Keratinocyte (primary cell): ENCODE results near the gene CFLAR. TPM values are rescaled to one million over a fixed set of nuclear protein-coding genes. Genes with fewer than 3 reads are reported as not detected.

Experiments
- DNase-seq: peaks from one replicate; pipeline ENCODE4 v3.0.0-alpha.2; 2011; ENCODE audit warnings: low read depth, missing footprints, low spot score
- FAIRE-seq: peaks from 2 replicates; lab custom pipeline; 2011; peaks lifted over from hg19 to GRCh38; lab: Jason Lieb, UNC
- H2AFZ ChIP-seq: 2 replicates; pipeline ENCODE4 v1.6.0; 2012; ENCODE audit warnings: low read length, control low read depth, inconsistent platforms; ENCODE audit not compliant: control insufficient read depth
- H3K27ac ChIP-seq: 2 replicates; pipeline ENCODE4 v1.5.1; 2011; ENCODE audit warnings: low read length; ENCODE audit not compliant: control insufficient read depth, insufficient read depth
- H3K27me3 ChIP-seq: 3 replicates; pipeline ENCODE4 v1.6.0; 2011; ENCODE audit warnings: low read length; ENCODE audit not compliant: control insufficient read depth, insufficient read depth; ENCODE audit errors: extremely low read depth
- H3K36me3 ChIP-seq, 2 experiments: 2 replicates in 1 of 2; 3 replicates in 1 of 2; pipeline ENCODE4 v1.5.1; 2011; ENCODE audit warnings: low read length in 2 of 2, mild to moderate bottlenecking in 1 of 2; ENCODE audit not compliant: control insufficient read depth in 2 of 2, insufficient read depth in 2 of 2; ENCODE audit errors: extremely low read depth in 1 of 2
- H3K4me1 ChIP-seq: 3 replicates; pipeline ENCODE4 v1.5.1; 2011; ENCODE audit warnings: low read length; ENCODE audit not compliant: control insufficient read depth, insufficient read depth; ENCODE audit errors: extremely low read depth
- H3K4me2 ChIP-seq: 3 replicates; pipeline ENCODE4 v1.6.0; 2011; ENCODE audit warnings: low read depth, low read length; ENCODE audit not compliant: control insufficient read depth, insufficient read depth; ENCODE audit errors: extremely low read depth
- H3K4me3 ChIP-seq, 3 experiments: fragments of 200-600 bp in 1 of 3; sonication (generic) in 1 of 3; 2 replicates in 2 of 3; 3 replicates in 1 of 3; pipeline ENCODE4 v1.5.1; 2011 to 2016; ENCODE audit warnings: low read length in 3 of 3, mild to moderate bottlenecking in 3 of 3, control low read depth in 2 of 3, inconsistent platforms in 1 of 3, low read depth in 1 of 3, mixed read lengths in 1 of 3, mixed run types in 1 of 3, moderate library complexity in 1 of 3; ENCODE audit not compliant: control insufficient read depth in 2 of 3, insufficient read depth in 2 of 3; ENCODE audit errors: extremely low read depth in 1 of 3
- H3K79me2 ChIP-seq: 2 replicates; pipeline ENCODE4 v1.6.0; 2012; ENCODE audit warnings: low read length; ENCODE audit not compliant: control insufficient read depth, insufficient read depth
- H3K9ac ChIP-seq: 3 replicates; pipeline ENCODE4 v1.6.0; 2011; ENCODE audit warnings: low read length; ENCODE audit not compliant: control insufficient read depth, insufficient read depth; ENCODE audit errors: extremely low read depth
- H3K9me1 ChIP-seq: 3 replicates; pipeline ENCODE4 v1.6.0; 2011; ENCODE audit warnings: low read length; ENCODE audit not compliant: control insufficient read depth, insufficient read depth; ENCODE audit errors: extremely low read depth
- H3K9me3 ChIP-seq: 2 replicates; pipeline ENCODE4 v1.5.1; 2012; ENCODE audit warnings: low read depth, low read length; ENCODE audit not compliant: control insufficient read depth
- H4K20me1 ChIP-seq: 3 replicates; pipeline ENCODE4 v1.6.0; 2011; ENCODE audit warnings: low read length; ENCODE audit not compliant: control insufficient read depth, insufficient read depth; ENCODE audit errors: extremely low read depth
- EZH2 ChIP-seq: IDR thresholded peaks from one replicate; pipeline ENCODE4 v1.6.1; 2012; ENCODE audit warnings: inconsistent platforms, mild to moderate bottlenecking, low read length, moderate library complexity
- dilution Hi-C: fragments of 300-500 bp; cut with MboI; formaldehyde crosslinking; loops from one replicate; pipeline ENCODE4 v1.7.0; 2020; ENCODE audit warnings: low sequenced_read_pairs; ENCODE audit not compliant: extremely low pct_ligation_motif_present
- polyA plus RNA-seq, 5 experiments: library from polyadenylated mRNA; depleted of rRNA in 3 of 5; stranded (reverse) in 3 of 5; stranded (forward) in 1 of 5; unstranded in 1 of 5; fragments of >200 nt; gene quantifications; 1 replicate in 1 of 5; 2 replicates in 3 of 5; 3 replicates in 1 of 5; pipeline versions ENCODE4 v1.2.1 to v1.2.3, GENCODE V29; 2011 to 2012; ENCODE audit warnings: missing spikeins in 2 of 5, low read depth in 1 of 5, low replicate concordance in 1 of 5
- TF ChIP-seq, protein P1 (sequence below), 3 experiments: IDR thresholded peaks in 1 of 3; conservative IDR thresholded peaks in 1 of 3; optimal IDR thresholded peaks in 1 of 3; 2 replicates in 2 of 3; 3 replicates in 1 of 3; pipeline versions ENCODE3 to v1.5.1; 2011; ENCODE audit warnings: low read length in 3 of 3, mild to moderate bottlenecking in 3 of 3, moderate library complexity in 2 of 3, control low read depth in 1 of 3, inconsistent platforms in 1 of 3; ENCODE audit not compliant: insufficient read depth in 2 of 3; ENCODE audit errors: extremely low read depth in 1 of 3

Gene CFLAR
- polyA plus RNA-seq, 1 donor (not counting 4 experiments of a cell fraction or from before 2014, with no cell fraction given): 37.3 TPM

DNA sequence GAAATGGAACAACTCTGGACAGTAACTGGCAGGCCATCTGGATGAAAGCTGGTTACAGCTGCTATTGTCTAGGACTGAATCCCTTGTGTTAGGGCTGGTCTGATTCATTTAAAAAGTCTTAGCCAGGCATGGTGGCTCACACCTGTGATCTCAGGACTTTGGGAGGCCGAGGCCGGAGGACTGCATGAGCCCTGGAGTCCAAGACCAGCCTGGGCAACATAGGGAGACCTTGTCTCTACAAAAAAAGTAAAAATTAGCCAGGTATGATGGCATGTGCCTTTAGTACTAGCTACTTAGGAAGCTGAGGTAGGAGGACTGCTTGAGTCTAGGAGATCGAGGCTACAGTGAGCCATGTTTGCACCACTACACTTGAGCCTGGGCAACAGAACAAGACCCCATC, 15.5 kb upstream of the CFLAR start:
- no peaks in the 10 kb centered on the region for H3K4me1 ChIP-seq
- no peaks in the 10 kb centered on the region for H4K20me1 ChIP-seq
- H3K27me3 ChIP-seq: no peaks in the 10 kb centered on the region
- H3K9me1 ChIP-seq: no peaks in the 10 kb centered on the region
- H3K9me3 ChIP-seq: no peaks in the 10 kb centered on the region
- no peak overlapping the region for H3K4me2 ChIP-seq
- H3K9ac ChIP-seq: no peak overlapping the region
- no peak overlapping the region for H2AFZ ChIP-seq
- TF ChIP-seq, protein P1, sequence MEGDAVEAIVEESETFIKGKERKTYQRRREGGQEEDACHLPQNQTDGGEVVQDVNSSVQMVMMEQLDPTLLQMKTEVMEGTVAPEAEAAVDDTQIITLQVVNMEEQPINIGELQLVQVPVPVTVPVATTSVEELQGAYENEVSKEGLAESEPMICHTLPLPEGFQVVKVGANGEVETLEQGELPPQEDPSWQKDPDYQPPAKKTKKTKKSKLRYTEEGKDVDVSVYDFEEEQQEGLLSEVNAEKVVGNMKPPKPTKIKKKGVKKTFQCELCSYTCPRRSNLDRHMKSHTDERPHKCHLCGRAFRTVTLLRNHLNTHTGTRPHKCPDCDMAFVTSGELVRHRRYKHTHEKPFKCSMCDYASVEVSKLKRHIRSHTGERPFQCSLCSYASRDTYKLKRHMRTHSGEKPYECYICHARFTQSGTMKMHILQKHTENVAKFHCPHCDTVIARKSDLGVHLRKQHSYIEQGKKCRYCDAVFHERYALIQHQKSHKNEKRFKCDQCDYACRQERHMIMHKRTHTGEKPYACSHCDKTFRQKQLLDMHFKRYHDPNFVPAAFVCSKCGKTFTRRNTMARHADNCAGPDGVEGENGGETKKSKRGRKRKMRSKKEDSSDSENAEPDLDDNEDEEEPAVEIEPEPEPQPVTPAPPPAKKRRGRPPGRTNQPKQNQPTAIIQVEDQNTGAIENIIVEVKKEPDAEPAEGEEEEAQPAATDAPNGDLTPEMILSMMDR (optimal IDR thresholded peaks at IDR 0.05 in 1 of 3, IDR thresholded peaks at IDR 0.05 in 1 of 3, conservative IDR thresholded peaks at IDR 0.05 in 1 of 3; ENCODE audit: extremely low read depth in 1 of 3, insufficient read depth in 2 of 3, low read length in 3 of 3): no peak
- TF ChIP-seq EZH2: no peak
- FAIRE-seq: no peak
- H3K4me3 ChIP-seq: no peak overlapping the region
- dilution Hi-C loops: no loop called here
- H3K79me2 ChIP-seq: no peaks in the 10 kb centered on the region
- no peaks in the 10 kb centered on the region for H3K36me3 ChIP-seq
- H3K27ac ChIP-seq: no peak overlapping the region
- DNase-seq: no peak

DNA sequence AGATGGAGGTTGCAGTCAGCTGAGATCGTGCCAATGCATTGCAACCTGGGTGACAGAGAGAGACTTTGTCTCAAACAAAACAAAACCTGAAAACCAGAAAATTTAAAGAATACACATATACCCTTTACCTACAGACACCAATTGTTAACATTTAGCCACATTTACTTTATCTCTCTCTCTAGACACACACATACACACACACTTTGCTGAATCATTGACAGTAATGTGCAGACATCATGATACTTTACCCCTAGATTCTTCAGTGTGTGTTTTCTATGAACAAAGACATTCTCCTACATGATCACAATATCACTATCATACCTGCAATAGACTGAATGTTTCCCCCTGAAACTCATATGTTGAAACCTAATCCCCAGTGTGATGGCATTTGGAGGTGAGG, 10.2 kb upstream of the CFLAR start:
- no peak for FAIRE-seq

More for the DNA sequence above, 10.2 kb upstream of the CFLAR start:
- Histone ChIP-seq H3K79me2 (no peaks in the 10 kb centered on the region), H3K27ac (no peak overlapping the region), H3K9me3 (no peaks in the 10 kb centered on the region), H4K20me1 (no peaks in the 10 kb centered on the region), H2AFZ (no peak overlapping the region), H3K4me1 (no peaks in the 10 kb centered on the region), H3K36me3 (no peaks in the 10 kb centered on the region), H3K4me2 (no peak overlapping the region), H3K9me1 (no peaks in the 10 kb centered on the region), H3K27me3 (no peaks in the 10 kb centered on the region), H3K9ac (no peak overlapping the region), H3K4me3 (no peak overlapping the region)
- dilution Hi-C loops: no loop called here
- DNase-seq: no peak
- TF ChIP-seq, protein P1 (optimal IDR thresholded peaks at IDR 0.05 in 1 of 3, IDR thresholded peaks at IDR 0.05 in 1 of 3, conservative IDR thresholded peaks at IDR 0.05 in 1 of 3; ENCODE audit: extremely low read depth in 1 of 3, insufficient read depth in 2 of 3, low read length in 3 of 3): no peak
- no peak for TF ChIP-seq EZH2
